Measurements from ENCODE around the gene PCYT2. TPM values are rescaled to one million over a fixed set of nuclear protein-coding genes. Genes with fewer than 3 reads are reported as not detected.

The PCYT2 gene
- total RNA-seq, 1 experiment from 2014 or later = 31.4 TPM

- TF ChIP-seq, protein P1, sequence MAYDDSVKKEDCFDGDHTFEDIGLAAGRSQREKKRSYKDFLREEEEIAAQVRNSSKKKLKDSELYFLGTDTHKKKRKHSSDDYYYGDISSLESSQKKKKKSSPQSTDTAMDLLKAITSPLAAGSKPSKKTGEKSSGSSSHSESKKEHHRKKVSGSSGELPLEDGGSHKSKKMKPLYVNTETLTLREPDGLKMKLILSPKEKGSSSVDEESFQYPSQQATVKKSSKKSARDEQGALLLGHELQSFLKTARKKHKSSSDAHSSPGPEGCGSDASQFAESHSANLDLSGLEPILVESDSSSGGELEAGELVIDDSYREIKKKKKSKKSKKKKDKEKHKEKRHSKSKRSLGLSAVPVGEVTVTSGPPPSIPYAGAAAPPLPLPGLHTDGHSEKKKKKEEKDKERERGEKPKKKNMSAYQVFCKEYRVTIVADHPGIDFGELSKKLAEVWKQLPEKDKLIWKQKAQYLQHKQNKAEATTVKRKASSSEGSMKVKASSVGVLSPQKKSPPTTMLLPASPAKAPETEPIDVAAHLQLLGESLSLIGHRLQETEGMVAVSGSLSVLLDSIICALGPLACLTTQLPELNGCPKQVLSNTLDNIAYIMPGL (CRISPR knock-in tag; IDR thresholded peaks at IDR 0.05) = 0 out of 2 replicates have a peak, but pooled peaks have one; percentile 27
- TF ChIP-seq, protein P2, sequence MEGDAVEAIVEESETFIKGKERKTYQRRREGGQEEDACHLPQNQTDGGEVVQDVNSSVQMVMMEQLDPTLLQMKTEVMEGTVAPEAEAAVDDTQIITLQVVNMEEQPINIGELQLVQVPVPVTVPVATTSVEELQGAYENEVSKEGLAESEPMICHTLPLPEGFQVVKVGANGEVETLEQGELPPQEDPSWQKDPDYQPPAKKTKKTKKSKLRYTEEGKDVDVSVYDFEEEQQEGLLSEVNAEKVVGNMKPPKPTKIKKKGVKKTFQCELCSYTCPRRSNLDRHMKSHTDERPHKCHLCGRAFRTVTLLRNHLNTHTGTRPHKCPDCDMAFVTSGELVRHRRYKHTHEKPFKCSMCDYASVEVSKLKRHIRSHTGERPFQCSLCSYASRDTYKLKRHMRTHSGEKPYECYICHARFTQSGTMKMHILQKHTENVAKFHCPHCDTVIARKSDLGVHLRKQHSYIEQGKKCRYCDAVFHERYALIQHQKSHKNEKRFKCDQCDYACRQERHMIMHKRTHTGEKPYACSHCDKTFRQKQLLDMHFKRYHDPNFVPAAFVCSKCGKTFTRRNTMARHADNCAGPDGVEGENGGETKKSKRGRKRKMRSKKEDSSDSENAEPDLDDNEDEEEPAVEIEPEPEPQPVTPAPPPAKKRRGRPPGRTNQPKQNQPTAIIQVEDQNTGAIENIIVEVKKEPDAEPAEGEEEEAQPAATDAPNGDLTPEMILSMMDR (IDR thresholded peaks at IDR 0.05) = 0 out of 2 replicates have a peak, but pooled peaks have one; percentile 17
- TF ChIP-seq, protein P3, sequence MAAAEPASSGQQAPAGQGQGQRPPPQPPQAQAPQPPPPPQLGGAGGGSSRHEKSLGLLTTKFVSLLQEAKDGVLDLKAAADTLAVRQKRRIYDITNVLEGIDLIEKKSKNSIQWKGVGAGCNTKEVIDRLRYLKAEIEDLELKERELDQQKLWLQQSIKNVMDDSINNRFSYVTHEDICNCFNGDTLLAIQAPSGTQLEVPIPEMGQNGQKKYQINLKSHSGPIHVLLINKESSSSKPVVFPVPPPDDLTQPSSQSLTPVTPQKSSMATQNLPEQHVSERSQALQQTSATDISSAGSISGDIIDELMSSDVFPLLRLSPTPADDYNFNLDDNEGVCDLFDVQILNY (CRISPR knock-in tag; IDR thresholded peaks at IDR 0.05) = 0 out of 2 replicates have a peak, but pooled peaks have one; percentile 34
- TF ChIP-seq ZNF396 (CRISPR knock-in tag; IDR thresholded peaks at IDR 0.05; ENCODE audit: borderline replicate concordance) = no peak
- TF ChIP-seq ZNF423 (CRISPR knock-in tag; IDR thresholded peaks at IDR 0.05) = peak; percentile 4; the same call in 1 of the 2 replicates
- Mint-ChIP-seq H3K36me3 (no peaks in the 10 kb centered on the region), H3K4me1 (0 out of 2 replicates have a peak, but pooled peaks cover 4% of the 10 kb centered on the region), H3K27ac (no peak overlapping the region), H3K27me3 (ENCODE audit: low read depth) (peaks cover 67% of the 10 kb centered on the region), H3K9me3 (no peaks in the 10 kb centered on the region), H3K4me3 (peak overlapping the region; percentile 51)
- CTCF ChIA-PET = interaction anchor here (0.7 to 4.6 kb wide), 24 partner anchors 9 to 195 kb away, joined by 3 to 56 read pairs (median 4); partner anchors contain the start of genes CENPX, DCXR, LRRC45 and MAFG
- ATAC-seq (peak; percentile 29), DNase-seq (ENCODE audit: low spot score) (peak; percentile 70)
- POLR2A ChIA-PET = interaction anchor here (0.6 to 1.0 kb wide), 3 partner anchors 17 to 949 kb away, joined by 3 to 6 read pairs (median 4); no protein-coding TSS in a partner anchor
Measured at GRCh38 chr17:81959362-81960129, 48.3 kb upstream of the PCYT2 start.

DNA sequence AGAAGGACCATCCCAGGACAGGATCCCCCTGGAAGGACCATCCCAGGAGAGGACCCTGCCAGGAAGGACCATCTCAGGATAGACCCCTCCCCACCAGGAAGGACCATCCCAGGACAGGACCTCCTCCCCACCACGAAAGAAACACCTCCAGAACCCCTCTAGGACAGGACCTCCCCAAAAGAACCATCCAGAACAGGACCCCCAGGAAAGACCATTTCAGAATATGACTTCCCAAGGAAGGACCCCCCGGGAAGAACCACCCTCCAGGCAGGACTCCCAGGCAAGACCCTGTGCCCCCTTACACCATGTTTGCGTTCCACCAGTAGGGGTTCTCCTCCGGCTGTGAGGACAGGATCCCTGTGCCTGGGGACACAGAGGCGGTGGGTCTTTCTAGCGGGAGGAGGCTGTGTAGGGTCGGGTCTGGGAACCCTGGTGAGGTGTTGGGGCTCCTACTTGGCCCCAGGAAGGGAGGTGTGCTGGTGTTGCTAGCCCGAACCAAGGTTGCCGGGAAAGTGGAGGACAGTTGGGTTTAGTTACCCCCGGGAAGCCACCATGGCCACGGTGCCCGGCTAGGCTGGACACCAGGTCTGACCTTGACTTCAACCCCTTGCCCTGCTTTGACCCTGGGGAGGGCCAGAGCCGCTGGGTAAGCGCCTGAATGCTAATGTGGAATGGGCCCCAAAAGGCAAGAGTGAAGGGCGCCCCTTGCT lies 47.6 kb upstream of the PCYT2 start:
- peaks cover 60% of the 10 kb centered on the region for H3K27me3 Mint-ChIP-seq (ENCODE audit: low read depth)
- DNase-seq (ENCODE audit: low spot score) = no peak
- TF ChIP-seq NFYB (CRISPR knock-in tag; conservative IDR thresholded peaks at IDR 0.05; ENCODE audit: low read depth) = no peak
- no peak for TF ChIP-seq ZNF138 (CRISPR knock-in tag; conservative IDR thresholded peaks at IDR 0.05)
- TF ChIP-seq, protein P4, sequence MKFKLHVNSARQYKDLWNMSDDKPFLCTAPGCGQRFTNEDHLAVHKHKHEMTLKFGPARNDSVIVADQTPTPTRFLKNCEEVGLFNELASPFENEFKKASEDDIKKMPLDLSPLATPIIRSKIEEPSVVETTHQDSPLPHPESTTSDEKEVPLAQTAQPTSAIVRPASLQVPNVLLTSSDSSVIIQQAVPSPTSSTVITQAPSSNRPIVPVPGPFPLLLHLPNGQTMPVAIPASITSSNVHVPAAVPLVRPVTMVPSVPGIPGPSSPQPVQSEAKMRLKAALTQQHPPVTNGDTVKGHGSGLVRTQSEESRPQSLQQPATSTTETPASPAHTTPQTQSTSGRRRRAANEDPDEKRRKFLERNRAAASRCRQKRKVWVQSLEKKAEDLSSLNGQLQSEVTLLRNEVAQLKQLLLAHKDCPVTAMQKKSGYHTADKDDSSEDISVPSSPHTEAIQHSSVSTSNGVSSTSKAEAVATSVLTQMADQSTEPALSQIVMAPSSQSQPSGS (CRISPR knock-in tag; IDR thresholded peaks at IDR 0.05; ENCODE audit: borderline replicate concordance, low read depth) = no peak
- no peak for TF ChIP-seq PRRX2 (CRISPR knock-in tag; IDR thresholded peaks at IDR 0.05)
- TF ChIP-seq FOXK1 (CRISPR knock-in tag; IDR thresholded peaks at IDR 0.05) = no peak
- TF ChIP-seq NFE2L1 (CRISPR knock-in tag; IDR thresholded peaks at IDR 0.05) = no peak
- TF ChIP-seq CREM (CRISPR knock-in tag; IDR thresholded peaks at IDR 0.05) = no peak
- no peak for TF ChIP-seq ZNF671 (CRISPR knock-in tag; IDR thresholded peaks at IDR 0.05)
- no peak for TF ChIP-seq TCF7 (CRISPR knock-in tag; IDR thresholded peaks at IDR 0.05; ENCODE audit: low read depth)
- no peak for TF ChIP-seq ZNF532 (CRISPR knock-in tag; IDR thresholded peaks at IDR 0.05; ENCODE audit: borderline replicate concordance)
- TF ChIP-seq, protein P5, sequence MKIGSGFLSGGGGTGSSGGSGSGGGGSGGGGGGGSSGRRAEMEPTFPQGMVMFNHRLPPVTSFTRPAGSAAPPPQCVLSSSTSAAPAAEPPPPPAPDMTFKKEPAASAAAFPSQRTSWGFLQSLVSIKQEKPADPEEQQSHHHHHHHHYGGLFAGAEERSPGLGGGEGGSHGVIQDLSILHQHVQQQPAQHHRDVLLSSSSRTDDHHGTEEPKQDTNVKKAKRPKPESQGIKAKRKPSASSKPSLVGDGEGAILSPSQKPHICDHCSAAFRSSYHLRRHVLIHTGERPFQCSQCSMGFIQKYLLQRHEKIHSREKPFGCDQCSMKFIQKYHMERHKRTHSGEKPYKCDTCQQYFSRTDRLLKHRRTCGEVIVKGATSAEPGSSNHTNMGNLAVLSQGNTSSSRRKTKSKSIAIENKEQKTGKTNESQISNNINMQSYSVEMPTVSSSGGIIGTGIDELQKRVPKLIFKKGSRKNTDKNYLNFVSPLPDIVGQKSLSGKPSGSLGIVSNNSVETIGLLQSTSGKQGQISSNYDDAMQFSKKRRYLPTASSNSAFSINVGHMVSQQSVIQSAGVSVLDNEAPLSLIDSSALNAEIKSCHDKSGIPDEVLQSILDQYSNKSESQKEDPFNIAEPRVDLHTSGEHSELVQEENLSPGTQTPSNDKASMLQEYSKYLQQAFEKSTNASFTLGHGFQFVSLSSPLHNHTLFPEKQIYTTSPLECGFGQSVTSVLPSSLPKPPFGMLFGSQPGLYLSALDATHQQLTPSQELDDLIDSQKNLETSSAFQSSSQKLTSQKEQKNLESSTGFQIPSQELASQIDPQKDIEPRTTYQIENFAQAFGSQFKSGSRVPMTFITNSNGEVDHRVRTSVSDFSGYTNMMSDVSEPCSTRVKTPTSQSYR (CRISPR knock-in tag; IDR thresholded peaks at IDR 0.05) = no peak
- TF ChIP-seq PREB (CRISPR knock-in tag; IDR thresholded peaks at IDR 0.05; ENCODE audit: borderline replicate concordance) = no peak

More for the DNA sequence above, 47.6 kb upstream of the PCYT2 start:
- H3K36me3 Mint-ChIP-seq = no peaks in the 10 kb centered on the region
- ChIA-PET CTCF (interaction anchor here (0.7 to 4.6 kb wide), 21 partner anchors 8 to 140 kb away, joined by 3 to 56 read pairs (median 5); partner anchors contain the start of genes CENPX, DCXR, LRRC45 and MAFG), POLR2A (interaction anchor here (0.6 to 1.0 kb wide), 3 partner anchors 18 to 949 kb away, joined by 3 to 6 read pairs (median 4); no protein-coding TSS in a partner anchor)
- H3K9me3 Mint-ChIP-seq = no peaks in the 10 kb centered on the region
- no peak for ATAC-seq
- H3K4me3 Mint-ChIP-seq = peak overlapping the region; percentile 51
- H3K4me1 Mint-ChIP-seq = 0 out of 2 replicates have a peak, but pooled peaks cover 4% of the 10 kb centered on the region
- H3K27ac Mint-ChIP-seq = no peak overlapping the region
